Astrocyte (in vitro differentiated cells and primary cell): Measurements from ENCODE around the gene NSF. TPM values are rescaled to one million over a fixed set of nuclear protein-coding genes. Genes with fewer than 3 reads are reported as not detected.
A peak's percentile ranks its signal among the peaks of the same experiment; 100 is the strongest.

Experiments
- DNase-seq: peaks from one replicate; pipeline ENCODE4 v3.0.0-alpha.2; 2010; ENCODE audit warnings: low read depth
- FAIRE-seq: peaks from 2 replicates; lab custom pipeline; 2011; peaks lifted over from hg19 to GRCh38; lab: Jason Lieb, UNC
- H2AFZ ChIP-seq: 2 replicates; pipeline ENCODE4 v1.6.0; 2012; ENCODE audit warnings: low read depth, low read length, inconsistent platforms
- H3K27ac ChIP-seq: 2 replicates; pipeline ENCODE4 v1.5.1; 2011; ENCODE audit warnings: low read depth, low read length, inconsistent platforms
- H3K27me3 ChIP-seq: 2 replicates; pipeline ENCODE4 v1.6.0; 2011; ENCODE audit warnings: low read length, inconsistent platforms; ENCODE audit not compliant: insufficient read depth
- H3K36me3 ChIP-seq: 2 replicates; pipeline ENCODE4 v1.5.1; 2011; ENCODE audit warnings: low read length, inconsistent platforms; ENCODE audit not compliant: insufficient read depth
- H3K4me1 ChIP-seq: 2 replicates; pipeline ENCODE4 v1.5.1; 2011; ENCODE audit warnings: low read length, inconsistent platforms; ENCODE audit not compliant: insufficient read depth
- H3K4me2 ChIP-seq: 2 replicates; pipeline ENCODE4 v1.6.0; 2012; ENCODE audit warnings: low read length, inconsistent platforms
- H3K4me3 ChIP-seq: 2 replicates; pipeline ENCODE4 v1.5.1; 2011; ENCODE audit warnings: low read depth, mild to moderate bottlenecking, low read length, inconsistent platforms; ENCODE audit not compliant: insufficient read depth
- H3K79me2 ChIP-seq: 2 replicates; pipeline ENCODE4 v1.6.0; 2012; ENCODE audit warnings: mild to moderate bottlenecking, low read length, inconsistent platforms; ENCODE audit not compliant: insufficient read depth
- H3K9ac ChIP-seq: 2 replicates; pipeline ENCODE4 v1.6.0; 2012; ENCODE audit warnings: mild to moderate bottlenecking, low read length, inconsistent platforms
- H3K9me3 ChIP-seq: 2 replicates; pipeline ENCODE4 v1.5.1; 2012; ENCODE audit warnings: low read depth, mild to moderate bottlenecking, low read length, inconsistent platforms; ENCODE audit not compliant: insufficient read depth
- H4K20me1 ChIP-seq: 2 replicates; pipeline ENCODE4 v1.6.0; 2012; ENCODE audit warnings: low read length, inconsistent platforms; ENCODE audit not compliant: insufficient read depth
- H3K27ac Mint-ChIP-seq: one replicate; pipeline ENCODE4 v1.8.0; 2021; ENCODE audit warnings: mild to moderate bottlenecking, mixed read lengths; ENCODE audit not compliant: unreplicated experiment
- H3K27me3 Mint-ChIP-seq: one replicate; pipeline ENCODE4 v1.8.0; 2021; ENCODE audit warnings: low read depth, mixed read lengths; ENCODE audit not compliant: unreplicated experiment
- H3K36me3 Mint-ChIP-seq: one replicate; pipeline ENCODE4 v1.8.0; 2021; ENCODE audit warnings: low read depth, mixed read lengths; ENCODE audit not compliant: unreplicated experiment
- H3K4me1 Mint-ChIP-seq: one replicate; pipeline ENCODE4 v1.8.0; 2021; ENCODE audit warnings: low read depth, mixed read lengths; ENCODE audit not compliant: unreplicated experiment
- H3K4me3 Mint-ChIP-seq: one replicate; pipeline ENCODE4 v1.8.0; 2021; ENCODE audit warnings: mild to moderate bottlenecking, moderate library complexity, mixed read lengths; ENCODE audit not compliant: unreplicated experiment
- H3K9me3 Mint-ChIP-seq: one replicate; pipeline ENCODE4 v1.8.0; 2021; ENCODE audit warnings: mild to moderate bottlenecking, mixed read lengths; ENCODE audit not compliant: unreplicated experiment
- CTCF ChIP-seq: IDR thresholded peaks from 2 replicates; pipeline ENCODE4 v1.5.1; 2011; ENCODE audit warnings: low read depth, mild to moderate bottlenecking, inconsistent platforms, low read length, moderate library complexity; ENCODE audit not compliant: insufficient read depth
- EZH2 ChIP-seq: IDR thresholded peaks from 2 replicates; pipeline ENCODE4 v1.6.1; 2012; ENCODE audit warnings: mild to moderate bottlenecking, low read length, inconsistent platforms; ENCODE audit not compliant: insufficient read depth
- total RNA-seq: library from RNA; stranded (reverse); gene quantifications from 2 replicates; pipeline ENCODE4 v1.2.1, GENCODE V29; 2021

Gene NSF
- total RNA-seq, 1 donor from 2014 or later = 83.4 TPM

DNA sequence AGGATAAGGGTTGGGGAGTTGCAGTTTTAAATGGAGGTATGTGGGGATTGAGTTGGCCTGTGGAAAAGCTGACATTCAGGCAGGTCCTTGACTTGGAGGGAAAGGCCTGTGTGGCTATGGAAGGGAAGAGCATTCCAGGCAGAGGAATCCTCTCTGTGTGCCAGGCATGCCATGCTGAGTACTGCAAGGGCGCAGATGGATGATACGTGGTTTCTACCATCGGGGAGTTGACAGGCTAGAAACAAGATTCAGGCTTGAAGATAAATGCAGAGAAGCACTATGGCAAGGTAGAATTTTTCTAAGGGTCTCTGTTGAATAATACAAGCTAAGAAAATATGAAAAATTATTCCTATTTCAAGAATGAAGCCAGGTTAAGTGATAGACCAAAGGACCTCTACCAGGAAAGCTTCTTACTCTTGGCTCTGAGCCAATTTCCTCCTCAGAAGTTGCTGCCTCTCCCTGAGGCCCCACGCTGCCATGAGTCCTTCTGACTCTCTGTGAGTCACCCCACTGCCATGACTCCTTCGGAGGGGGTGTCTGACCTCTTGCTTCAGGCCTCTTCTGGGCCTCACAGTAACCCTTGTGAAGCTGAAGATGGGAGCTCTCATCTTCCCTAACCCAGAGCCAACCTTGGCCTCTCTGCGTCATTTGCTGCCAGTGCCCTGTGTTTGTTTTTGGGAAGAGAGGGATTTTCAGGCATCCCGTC, 152.2 kb downstream of the NSF start:
- Mint-ChIP-seq H3K9me3 (no peaks in the 10 kb centered on the region), H3K27ac (peak overlapping the region; percentile 80), H3K27me3 (no peaks in the 10 kb centered on the region), H3K36me3 (peaks cover 5% of the 10 kb centered on the region), H3K4me1 (peaks cover 25% of the 10 kb centered on the region), H3K4me3 (no peak overlapping the region)
- Histone ChIP-seq H3K4me1 (peaks cover 14% of the 10 kb centered on the region), H3K9ac (no peak overlapping the region), H3K4me3 (no peak overlapping the region), H3K27ac (no peak overlapping the region), H3K36me3 (no peaks in the 10 kb centered on the region), H3K27me3 (no peaks in the 10 kb centered on the region), H4K20me1 (no peaks in the 10 kb centered on the region), H2AFZ (no peak overlapping the region), H3K79me2 (no peaks in the 10 kb centered on the region), H3K9me3 (no peaks in the 10 kb centered on the region), H3K4me2 (peak overlapping the region; percentile 58)
- TF ChIP-seq EZH2 (no peak), CTCF (no peak)
- FAIRE-seq = peak; percentile 73
- peak; percentile 79 for DNase-seq

- peaks cover 5% of the 10 kb centered on the region for H3K36me3 Mint-ChIP-seq
- H3K4me1 Mint-ChIP-seq = peaks cover 25% of the 10 kb centered on the region
- Histone ChIP-seq H3K4me2 (no peak overlapping the region), H3K27ac (no peak overlapping the region), H4K20me1 (no peaks in the 10 kb centered on the region), H2AFZ (no peak overlapping the region), H3K79me2 (no peaks in the 10 kb centered on the region), H3K27me3 (no peaks in the 10 kb centered on the region), H3K36me3 (no peaks in the 10 kb centered on the region), H3K9me3 (no peaks in the 10 kb centered on the region), H3K9ac (no peak overlapping the region), H3K4me1 (peaks cover 14% of the 10 kb centered on the region), H3K4me3 (no peak overlapping the region)
- TF ChIP-seq CTCF (no peak), EZH2 (no peak)
- H3K4me3 Mint-ChIP-seq = no peak overlapping the region
- DNase-seq (no peak), FAIRE-seq (no peak)
- no peaks in the 10 kb centered on the region for H3K27me3 Mint-ChIP-seq
- H3K9me3 Mint-ChIP-seq = no peaks in the 10 kb centered on the region
- no peak overlapping the region for H3K27ac Mint-ChIP-seq
These were observed 154.0 kb downstream of the NSF start for GRCh38 chr17:46744441-46744840.

DNA sequence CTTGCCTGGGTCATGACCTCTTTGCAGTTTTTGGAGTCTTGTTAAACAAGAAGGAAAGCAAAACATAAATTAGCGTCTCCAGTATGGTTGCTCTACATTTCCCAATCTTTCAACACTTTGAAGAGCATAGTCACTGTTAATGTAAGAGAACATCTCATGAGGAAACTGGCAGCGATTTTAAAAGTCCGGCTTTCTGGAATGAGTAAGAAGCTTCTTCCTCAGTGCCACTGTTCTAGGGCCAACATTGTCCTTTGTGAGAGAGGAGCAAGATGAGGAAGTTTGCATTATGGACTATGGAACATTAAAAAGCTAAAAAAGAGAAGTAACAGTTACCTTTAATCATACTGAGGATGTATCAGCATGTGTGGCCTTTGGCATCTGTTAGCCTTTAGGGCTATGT, 154.9 kb downstream of the NSF start:
- H3K4me3 ChIP-seq = no peak overlapping the region
- H4K20me1 ChIP-seq = no peaks in the 10 kb centered on the region
- no peak overlapping the region for H3K27ac Mint-ChIP-seq
- no peak overlapping the region for H2AFZ ChIP-seq
- H3K27me3 Mint-ChIP-seq = no peaks in the 10 kb centered on the region
- FAIRE-seq (no peak), DNase-seq (no peak)
- no peaks in the 10 kb centered on the region for H3K27me3 ChIP-seq
- H3K36me3 Mint-ChIP-seq = peaks cover 5% of the 10 kb centered on the region
- H3K4me3 Mint-ChIP-seq = no peak overlapping the region
- no peaks in the 10 kb centered on the region for H3K36me3 ChIP-seq
- H3K27ac ChIP-seq = no peak overlapping the region
- H3K79me2 ChIP-seq = no peaks in the 10 kb centered on the region
- peaks cover 25% of the 10 kb centered on the region for H3K4me1 Mint-ChIP-seq
- peaks cover 14% of the 10 kb centered on the region for H3K4me1 ChIP-seq
- H3K9me3 Mint-ChIP-seq = no peaks in the 10 kb centered on the region
- no peak overlapping the region for H3K4me2 ChIP-seq
- H3K9ac ChIP-seq = no peak overlapping the region
- H3K9me3 ChIP-seq = no peaks in the 10 kb centered on the region
- TF ChIP-seq CTCF = no peak
- TF ChIP-seq EZH2 = no peak
